H4 (cell line): ENCODE measurements around the gene PEX11A. TPM values are rescaled to one million over a fixed set of nuclear protein-coding genes. Genes with fewer than 3 reads are reported as not detected.

ENCODE experiments used
- DNase-seq: peaks from one replicate; pipeline ENCODE4 v3.0.0-alpha.2; 2015; ENCODE audit warnings: low spot score
- total RNA-seq: library from RNA; depleted of rRNA; stranded (reverse); fragments of >200 nt; shearing (Covaris generic); gene quantifications from 2 replicates; pipeline ENCODE4 v1.2.3, GENCODE V29; 2014

Gene PEX11A
- total RNA-seq, 1 experiment from 2014 or later, result 7.2 TPM

DNA sequence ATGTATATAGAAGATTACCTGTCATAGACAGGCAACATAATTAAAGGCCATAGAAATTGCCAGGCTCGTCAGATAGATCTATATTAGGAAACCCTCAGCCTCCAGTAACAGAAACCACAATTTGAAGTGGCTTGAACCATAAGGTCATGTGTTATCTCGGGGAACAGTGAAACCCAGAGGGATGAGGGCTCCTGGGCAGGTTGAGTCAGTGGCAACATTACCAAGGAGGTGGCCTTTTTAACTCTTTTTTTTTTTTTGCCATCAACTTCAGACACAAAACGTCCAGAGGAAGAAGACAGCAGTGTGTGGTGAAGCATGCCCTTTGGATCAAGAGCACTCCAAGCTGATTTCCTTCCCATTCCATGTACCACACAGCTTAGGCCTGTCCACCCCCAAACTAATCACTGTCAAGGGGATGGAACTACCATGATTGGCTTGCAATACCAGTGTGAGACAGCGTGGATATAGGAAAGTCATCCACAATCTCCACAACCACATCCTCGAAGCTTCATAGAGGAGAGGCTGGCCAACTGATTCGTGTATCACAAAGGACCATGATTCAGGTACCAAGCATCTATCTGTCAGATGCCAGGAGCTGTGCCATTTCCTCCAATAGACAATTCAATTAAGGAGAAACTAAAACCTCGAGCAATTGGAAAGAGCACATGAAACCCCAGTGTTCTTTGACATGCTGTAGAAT lies 34.3 kb downstream of the PEX11A start:
- no peak for DNase-seq

DNA sequence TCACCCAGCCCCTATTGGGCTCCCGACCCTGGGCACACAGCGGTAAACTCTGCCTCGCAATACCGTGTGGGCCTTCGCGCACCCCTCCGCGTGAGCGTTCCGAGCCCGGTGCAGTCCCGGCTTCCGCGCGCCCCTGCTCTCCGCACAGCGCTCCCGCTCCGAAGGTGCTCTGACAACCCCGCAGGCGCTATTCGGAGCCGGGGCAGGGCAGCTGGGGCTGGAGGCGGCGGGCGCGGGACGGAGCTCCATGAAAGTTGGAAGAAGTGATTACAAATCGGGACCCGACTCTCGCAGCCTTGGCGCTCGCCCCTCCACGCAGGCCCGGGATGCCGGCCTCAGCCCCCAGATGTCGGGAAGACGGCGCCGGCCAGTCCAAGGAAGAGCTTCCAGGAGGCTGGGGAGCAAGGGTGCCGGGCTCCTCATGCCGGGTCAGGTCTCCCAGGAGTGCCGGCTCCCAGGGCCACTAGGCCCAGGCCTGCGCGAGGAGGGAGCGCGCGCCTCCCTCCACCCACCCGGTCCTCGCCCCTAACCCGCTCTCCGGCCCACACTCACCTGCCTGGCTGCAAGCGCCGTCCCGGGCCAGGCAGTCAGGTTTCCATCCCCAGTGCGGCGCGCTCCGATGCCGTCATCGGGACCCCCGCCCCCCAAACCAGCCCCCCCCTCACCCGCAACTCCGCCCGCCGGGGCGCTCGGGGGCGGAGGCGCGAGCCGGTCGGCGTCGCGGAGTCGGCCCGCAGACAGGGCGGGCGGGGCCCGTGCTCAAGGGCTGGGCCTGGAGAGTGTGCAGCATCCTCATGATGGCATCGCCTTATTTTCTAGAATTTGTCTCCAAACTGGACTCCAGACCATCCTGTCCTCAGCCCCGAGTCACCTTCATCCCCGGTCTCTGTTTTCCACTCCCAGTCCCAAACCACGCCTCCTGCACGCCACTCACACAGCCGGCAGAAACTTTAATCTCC lies 35.4 kb downstream of the PEX11A start, which contains the start of gene KIF7:
Gene KIF7 (minus strand): TSS at position 621 of the 959 bp plus-strand sequence. CDS start 2,537 bp downstream, outside the sequence.
- DNase-seq, result peak; percentile 43

DNA sequence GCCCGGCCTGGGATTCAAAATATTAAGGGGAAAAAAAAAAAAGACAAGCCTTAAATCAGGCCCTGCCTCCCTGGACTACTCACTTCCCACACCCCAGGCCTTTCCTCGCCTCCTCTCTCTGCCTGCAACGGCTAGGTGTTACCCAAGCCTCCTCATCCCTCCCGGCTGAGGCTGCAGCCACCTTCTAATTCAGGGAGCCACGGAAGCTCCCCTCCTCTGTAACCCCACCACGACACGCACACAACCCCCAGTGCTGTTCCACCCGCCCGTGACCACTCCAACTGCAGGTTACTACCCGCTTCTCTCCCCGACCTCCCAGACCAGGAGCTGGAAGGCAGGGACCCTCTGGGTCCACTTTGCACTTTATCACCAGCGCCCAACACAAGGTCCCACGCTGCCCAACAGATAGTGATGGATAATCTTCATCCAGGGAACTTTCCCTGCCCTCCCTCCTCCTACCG lies 36.2 kb downstream of the PEX11A start:
- no peak for DNase-seq

DNA sequence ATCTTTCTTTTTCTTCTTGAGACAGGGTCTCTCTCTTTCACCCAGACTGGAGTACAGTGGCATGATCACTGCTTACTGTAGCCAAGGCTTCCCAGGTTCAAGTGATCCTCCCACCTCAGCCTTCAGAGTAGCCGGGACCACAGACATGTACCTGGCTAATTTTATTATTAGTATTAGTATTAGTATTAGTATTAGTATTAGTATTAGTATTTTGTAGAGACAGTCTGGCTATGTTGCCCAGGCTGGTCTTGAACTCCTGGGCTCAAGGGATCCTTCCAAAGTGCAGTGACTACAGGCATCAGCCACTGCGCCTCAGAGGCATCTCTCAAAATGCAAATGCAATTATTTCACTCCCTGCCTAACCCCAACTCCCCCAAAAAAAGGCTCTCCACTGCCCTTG lies 37.0 kb downstream of the PEX11A start:
- DNase-seq, result no peak

DNA sequence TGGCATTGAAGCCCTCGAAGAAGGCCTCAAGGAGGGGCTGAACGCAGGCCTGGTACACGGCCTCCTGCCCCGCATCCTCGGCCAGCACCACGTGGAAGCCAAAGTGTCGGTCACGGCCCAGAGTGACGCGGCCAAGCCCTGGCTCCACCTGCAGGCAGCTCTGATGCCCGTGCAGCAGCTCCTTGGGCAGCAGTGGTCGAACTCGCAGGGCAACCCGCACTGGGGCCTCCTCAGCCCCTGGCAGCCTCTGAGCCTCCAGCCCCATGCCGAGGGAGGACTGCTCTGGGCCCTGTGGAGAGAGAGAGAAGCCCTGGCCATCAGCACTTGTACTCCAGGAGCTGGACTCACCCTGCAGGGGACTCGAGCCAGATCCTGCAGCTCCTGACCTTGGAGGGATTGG lies 37.9 kb downstream of the PEX11A start:
- DNase-seq, result no peak

DNA sequence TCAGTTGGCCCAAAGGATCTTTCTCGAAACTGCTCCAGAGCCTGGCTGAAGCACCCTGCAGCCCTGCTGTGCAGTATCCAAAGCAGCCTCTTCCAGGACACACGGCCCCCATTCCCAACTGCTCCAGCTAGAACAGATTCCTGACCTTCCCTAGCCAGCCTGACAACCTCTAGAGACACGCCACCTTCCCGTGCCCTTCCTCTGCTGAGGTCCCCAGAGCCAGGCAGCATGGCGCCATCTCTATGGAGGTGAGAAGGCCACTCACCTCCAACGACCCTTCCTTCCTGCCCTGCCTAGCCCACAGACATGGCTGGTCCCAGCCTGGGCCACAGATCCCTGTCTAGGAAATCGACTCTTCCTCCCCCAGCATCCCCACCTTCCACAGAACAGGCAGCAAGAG lies 38.4 kb downstream of the PEX11A start:
- no peak for DNase-seq

DNA sequence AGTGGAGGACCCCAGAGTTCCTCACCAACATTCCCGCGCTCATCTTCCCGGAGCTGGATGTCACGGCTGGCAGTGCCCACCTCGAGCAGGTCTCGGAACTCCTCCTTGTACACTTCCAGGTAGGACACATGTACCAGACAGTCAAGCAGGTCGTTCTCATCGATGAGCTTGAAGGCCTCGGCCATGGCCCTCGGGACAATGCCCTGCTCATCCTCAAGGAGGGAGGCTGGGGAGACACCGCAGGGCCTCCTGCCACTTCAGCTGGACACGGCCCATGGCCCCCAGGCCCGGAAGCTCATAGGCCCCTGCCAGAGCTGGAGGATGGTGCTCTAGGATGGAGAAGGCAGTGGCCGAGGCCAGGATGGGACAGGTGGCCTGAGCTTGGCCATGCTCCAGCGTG lies 40.8 kb downstream of the PEX11A start:
- no peak for DNase-seq

DNA sequence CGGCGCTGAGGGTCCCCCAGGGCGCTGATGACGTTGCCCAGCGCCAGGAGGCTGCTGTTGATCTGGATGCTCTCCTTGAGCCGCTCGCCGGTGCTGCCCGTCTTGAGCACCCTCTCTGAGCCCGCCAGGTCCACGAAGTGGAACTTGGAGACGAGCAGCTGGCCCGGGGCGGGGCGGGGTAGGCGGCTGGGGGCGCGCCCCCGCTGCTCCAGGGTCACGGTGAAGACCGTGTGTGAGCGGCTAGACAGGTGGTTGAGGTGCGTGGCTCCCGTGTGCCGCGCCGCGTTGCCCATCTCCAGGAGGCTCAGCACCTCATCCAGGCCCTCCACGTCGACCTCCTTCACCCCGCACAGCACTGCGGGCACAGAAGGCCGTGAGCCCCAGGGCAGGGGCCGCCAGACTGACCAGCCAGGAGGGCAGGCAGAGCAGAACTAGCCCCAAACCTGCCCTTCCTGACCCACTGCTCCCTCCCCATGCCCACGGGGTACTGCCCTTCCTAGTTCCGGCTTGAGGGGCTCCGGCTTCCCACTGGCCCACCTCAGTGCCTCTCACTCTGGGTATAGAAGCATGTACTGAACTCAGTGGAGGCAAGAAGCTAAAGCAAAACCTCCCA lies 41.4 kb downstream of the PEX11A start:
- no peak for DNase-seq

DNA sequence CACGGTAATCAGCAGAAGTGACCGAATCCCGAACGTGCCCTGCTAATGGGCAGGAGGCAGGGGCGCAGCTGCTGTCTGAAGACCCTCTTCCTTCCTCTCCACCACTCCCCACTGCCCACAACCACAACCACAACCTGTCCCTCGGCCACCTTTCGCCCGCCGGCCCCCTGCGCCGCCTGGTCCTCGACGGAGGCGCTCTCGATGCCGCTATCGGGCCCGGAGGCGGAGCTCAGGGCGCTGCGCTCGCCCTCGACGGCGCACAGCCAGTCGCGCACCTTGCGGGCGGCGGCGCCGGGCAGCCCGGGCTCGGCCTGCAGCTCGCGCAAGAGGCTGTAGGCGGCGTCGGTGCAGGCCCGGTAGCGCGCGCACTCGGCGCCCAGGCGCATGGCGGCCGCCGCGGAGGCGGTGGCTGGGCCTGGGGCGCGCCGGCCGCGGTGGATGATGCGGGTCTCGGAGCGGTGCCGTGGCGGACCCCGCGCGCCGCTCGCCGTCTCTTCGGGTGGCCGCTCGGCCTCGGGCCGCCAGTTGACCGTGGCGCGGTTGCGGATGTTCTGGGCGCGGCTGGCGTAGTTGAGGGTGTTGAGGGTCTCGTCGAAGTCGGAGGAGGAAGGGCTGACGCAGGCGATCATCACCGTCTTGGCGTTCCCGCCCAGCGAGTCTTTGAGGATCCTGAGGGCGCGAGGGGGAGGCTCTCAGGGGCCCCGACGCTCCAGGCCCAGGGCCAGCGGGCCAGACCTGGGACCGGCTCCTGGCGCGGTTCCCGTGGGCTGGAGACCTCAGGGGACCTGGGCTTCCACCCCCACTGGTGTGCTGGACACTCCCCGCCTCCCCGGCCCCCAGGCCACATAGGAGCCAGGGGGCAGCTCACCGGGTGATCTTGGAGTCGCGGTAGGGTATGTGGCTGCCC lies 42.2 kb downstream of the PEX11A start:
- DNase-seq, result no peak

DNA sequence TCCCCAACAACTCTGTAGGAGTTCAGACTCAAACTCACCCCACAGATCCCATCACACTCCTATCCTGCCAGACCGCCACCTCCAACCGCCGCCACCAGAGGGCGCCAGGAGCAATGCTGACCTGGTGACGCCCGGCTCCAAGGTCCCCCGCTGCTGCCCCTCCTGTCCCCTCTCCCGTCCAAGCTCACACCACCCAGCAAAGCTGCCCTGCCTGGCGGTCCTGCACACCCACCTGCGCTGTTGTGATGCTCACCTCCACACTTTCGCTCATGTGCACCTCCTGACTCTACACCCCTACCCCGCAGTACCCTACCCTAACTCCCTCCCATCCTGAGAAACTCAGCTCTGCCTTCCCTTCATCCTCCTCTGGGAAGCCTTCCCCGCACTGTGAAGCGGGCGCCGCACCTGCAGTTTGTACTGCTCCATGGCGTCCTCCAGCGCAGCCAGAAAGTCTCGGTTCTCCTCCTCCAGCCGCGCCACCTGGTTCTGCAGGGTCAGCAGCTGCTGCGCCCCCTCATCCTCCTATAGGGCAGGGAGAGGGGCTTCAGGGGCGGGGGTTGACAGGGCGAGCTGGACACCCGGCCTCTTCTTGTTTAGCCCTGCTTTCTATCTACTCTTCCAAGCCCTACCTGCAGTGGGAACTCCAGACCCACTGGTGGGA lies 43.2 kb downstream of the PEX11A start:
- peak; percentile 32 for DNase-seq

DNA sequence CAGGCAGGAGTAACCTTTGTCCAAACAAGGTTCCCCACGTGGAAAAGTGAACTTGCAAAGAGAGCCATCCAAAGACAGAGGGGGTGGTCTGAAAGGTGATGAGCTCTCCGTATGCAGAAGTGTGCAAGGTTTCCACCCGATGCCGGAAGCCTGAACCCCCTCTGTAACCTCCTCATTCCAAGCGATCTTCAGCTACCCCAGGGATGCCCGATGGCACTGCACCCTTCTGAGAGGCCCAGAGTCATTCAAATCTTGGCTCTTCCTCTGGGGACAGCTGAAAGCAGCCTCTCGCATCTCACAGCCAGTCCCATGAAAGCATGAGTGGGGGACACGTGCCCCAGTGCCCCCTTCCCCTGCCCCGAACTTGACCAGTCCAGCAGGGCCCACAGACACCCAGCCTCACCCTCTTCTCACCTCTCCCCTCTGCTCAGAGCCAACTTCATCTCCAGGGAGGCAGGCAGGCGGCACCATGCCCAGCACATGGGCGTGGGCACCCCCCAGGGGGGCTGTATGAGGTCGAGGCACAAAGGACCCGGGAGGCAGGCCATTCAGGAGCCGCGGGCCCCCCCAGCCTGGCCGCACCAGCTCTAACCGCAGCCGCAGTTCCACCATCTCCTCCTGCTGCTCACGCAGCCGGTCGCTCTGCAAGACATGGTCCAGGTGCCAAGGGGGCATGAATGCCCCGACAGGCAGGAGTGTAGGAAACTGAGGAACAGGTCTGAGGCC lies 44.0 kb downstream of the PEX11A start:
- no peak for DNase-seq

DNA sequence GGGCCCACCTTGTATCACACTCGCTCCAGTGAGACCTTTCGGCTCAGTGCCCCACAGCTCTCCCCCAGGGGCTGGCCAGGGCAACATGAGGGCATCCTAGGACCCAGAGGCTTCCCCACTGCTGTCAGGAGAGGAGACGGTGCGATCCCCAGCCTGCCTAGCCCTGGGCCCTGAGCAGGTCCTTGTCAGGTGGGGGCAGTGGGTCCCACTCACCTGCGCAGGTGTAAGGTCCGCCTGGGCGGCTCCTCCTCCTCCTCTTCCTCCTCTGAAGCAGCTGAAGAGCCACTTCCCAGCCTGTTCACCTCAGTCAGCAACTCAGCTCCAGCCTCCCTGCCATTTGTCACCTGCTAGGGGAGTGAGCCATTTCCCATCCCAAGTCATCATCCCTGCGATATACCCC lies 44.9 kb downstream of the PEX11A start:
- no peak for DNase-seq

DNA sequence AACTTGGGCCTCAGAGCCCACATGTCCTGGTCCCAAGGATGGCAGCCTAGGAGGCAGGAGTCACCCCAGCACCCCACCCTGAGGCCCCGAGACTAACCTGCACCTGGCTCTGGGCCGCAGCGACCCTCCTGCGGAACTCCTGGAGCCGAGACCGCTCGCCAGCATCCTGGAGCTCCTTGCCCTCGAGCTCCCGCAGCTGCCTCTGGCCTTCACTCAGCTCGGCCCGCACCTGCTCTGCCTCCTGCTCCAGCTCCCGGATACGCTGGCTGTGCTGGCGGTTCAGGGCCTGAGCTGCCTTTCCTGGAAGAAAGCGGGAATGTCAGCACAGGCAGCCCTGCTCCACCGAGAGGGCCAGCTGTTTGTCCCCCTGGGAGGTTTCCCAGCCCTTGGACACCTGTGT lies 48.4 kb downstream of the PEX11A start:
- no peak for DNase-seq

DNA sequence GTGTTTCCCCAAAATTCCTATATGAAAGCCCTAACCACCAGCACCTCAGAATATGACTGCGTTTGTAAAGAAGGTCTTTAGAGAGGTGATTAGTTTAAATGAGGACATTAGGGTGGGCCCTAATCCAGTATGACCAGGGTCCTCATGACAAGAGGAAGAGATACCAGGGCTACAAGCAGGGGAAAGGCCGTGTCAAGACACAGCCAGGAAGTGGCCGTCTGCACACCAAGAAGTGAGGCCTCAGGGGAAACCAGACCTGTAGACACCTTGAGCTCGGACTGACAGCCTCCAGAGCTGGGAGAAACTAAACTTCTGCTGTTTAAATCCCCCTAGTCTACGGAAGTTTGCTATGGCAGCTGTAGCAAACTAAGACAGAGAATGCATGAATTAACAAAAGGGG lies 49.5 kb downstream of the PEX11A start:
- no peak for DNase-seq

DNA sequence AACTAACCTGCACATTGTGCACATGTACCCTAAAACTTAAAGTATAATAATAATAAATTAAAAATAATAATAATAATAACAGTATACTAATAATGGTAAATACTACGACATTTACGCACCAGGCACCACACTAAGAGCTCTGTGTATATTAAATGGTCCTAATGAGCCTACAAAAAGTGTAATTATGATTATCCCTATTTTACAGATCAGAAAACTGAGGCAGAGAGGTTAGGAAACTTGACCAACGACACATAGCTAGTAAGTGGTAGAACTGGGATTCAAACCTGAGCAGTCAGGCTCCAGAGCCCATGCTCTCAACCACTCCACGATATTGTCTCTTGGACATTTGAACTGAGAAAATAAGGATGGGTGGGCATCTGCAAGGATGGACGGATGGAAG lies 50.3 kb downstream of the PEX11A start:
- DNase-seq, result no peak

DNA sequence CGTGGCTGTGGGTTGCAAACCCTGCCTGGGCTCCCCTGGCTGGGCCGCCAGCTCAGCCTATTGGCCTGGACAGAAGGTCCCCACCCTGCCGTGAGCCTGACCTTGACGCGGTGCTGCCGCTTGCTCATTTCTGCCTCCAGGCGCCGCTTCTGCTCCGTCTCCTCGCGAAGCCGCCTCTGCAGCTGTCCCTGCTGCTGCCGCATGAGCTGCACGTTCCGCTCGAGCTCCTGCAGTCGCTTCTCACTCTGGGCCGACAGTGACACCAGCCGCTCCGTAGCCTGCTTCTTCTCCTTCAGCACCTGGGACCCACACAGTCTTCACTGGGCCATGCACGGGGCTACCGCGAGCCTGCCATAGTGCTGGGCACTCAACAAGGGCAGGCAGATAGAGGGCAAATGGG lies 57.0 kb downstream of the PEX11A start:
- no peak for DNase-seq

DNA sequence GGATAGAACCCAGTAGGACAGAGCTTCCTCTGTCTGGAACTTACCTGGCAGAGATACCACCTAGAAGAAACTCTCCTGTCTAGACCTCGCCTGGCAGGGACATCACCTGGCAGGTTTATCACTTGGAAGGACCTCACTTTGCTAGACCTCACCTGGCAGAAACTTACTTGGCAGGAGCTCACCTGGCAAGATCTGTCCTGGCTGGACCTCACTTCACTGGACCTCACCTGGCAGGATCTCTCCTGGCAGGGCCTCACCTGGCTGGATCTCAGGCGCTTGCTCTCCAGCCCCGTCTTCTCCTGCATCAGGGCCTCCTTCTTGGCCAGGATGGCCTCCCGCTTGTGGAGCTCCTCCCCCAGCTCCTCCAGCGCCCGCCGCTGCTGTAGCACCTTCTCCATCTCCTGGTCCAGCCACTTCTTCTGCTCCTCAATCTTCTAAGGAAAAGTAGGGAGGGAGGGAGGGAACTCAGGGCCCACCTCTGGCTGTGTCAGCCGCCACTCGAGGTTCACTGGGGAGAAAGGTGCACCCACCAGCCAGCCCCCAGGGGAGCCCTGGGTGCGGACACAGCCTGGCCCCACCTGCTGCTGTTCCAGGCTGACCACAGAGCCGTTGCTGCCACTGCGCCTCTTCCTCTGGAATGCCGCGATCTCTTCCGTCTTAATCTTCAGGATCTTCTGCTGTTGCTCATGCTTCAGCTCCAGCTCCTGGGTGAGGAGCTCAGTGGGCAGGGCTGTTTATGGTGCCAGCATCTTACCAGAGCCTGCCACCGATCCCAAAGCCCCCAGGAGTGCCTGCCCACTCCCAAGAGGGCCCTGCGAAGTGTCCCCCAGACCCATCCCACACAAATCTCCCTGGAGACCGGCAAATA lies 57.8 kb downstream of the PEX11A start:
- no peak for DNase-seq

DNA sequence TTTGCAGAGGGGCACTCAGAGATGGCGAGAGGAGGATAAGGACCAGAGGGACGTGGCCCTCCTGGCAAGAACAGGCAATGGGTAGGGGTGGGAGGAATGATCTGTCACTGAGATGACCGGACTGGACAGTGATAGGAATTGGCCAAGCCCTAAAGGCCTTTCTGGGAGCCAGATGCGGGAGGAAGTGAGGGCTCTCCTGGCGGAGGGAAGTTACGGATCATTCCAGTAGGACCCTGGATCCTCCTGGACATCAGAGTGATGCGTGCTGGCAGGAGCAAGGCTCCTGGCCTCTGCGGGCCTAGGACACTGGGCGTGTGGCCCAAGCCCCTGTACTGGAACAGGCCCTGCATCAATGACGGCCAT lies 58.7 kb downstream of the PEX11A start:
- no peak for DNase-seq
